Effector memory CD8-positive, alpha-beta T cell (primary cell): ENCODE results near the gene COL4A3.

ENCODE experiments used
- ATAC-seq: fragments of 150-1000 bp; cut with Tn5 transposase; replicated peaks from 2 replicates; pipeline ENCODE4 v1.10.0; 2021; ENCODE audit warnings: mild to moderate bottlenecking, moderate library complexity
- DNase-seq, 3 experiments: peaks; one replicate each; pipeline ENCODE4 v3.0.0; 2021
- H3K27ac Mint-ChIP-seq, 2 donors: one replicate each; pipeline ENCODE4 v1.8.0; 2022; ENCODE audit warnings: mild to moderate bottlenecking in 2 of 2, mixed read lengths in 2 of 2, moderate library complexity in 2 of 2
- H3K27me3 Mint-ChIP-seq, 2 donors: one replicate each; pipeline ENCODE4 v1.8.0; 2022; ENCODE audit warnings: mixed read lengths in 2 of 2
- H3K36me3 Mint-ChIP-seq: one replicate; pipeline ENCODE4 v1.8.0; 2022; ENCODE audit warnings: mild to moderate bottlenecking, moderate library complexity, mixed read lengths; ENCODE audit not compliant: insufficient read depth
- H3K4me1 Mint-ChIP-seq, 2 donors: one replicate each; pipeline ENCODE4 v1.8.0; 2022; ENCODE audit warnings: low read depth in 2 of 2, mixed read lengths in 2 of 2
- H3K4me3 Mint-ChIP-seq, 2 donors: one replicate each; pipeline ENCODE4 v1.8.0; 2022; ENCODE audit warnings: mild to moderate bottlenecking in 2 of 2, mixed read lengths in 2 of 2, moderate library complexity in 2 of 2
- H3K9me3 Mint-ChIP-seq, 2 donors: one replicate each; pipeline ENCODE4 v1.8.0; 2022; ENCODE audit warnings: mixed read lengths in 2 of 2

Gene COL4A3

DNA sequence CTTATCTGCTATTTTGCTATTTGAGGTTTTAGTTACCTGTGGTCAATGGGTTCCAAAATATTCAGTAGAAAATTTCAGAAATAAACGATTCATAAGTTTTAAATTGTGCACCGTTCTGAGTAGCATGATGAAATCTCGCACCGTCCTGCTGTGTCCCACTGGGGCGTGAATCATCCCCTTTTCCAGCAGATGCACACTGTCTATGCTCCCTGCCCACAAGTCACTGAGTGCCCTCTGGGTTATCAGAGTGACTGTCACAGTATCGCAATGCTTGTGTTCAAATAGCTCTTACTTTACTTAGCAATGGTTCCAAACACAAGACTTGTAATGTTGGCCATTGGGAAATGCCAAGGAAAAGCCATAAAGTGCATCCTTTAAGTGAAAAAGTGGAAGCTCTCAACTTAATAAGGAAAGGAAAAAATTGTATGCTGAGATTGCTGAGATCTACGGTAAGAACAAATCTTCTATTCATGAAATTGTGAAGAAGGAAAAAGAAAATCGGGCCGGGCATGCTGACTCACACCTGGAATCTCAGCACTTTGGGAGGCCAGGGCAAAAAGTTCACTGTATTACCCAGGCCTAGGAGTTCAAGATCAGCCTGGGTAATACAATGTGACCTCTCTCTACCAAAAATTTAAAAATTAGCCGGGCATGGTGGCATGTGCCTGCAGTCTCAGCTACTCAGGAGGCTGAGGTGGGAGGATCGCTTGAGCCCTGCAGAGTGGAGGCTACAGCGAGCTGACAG lies 13.3 kb downstream of the COL4A3 start:
- no peak for ATAC-seq

DNA sequence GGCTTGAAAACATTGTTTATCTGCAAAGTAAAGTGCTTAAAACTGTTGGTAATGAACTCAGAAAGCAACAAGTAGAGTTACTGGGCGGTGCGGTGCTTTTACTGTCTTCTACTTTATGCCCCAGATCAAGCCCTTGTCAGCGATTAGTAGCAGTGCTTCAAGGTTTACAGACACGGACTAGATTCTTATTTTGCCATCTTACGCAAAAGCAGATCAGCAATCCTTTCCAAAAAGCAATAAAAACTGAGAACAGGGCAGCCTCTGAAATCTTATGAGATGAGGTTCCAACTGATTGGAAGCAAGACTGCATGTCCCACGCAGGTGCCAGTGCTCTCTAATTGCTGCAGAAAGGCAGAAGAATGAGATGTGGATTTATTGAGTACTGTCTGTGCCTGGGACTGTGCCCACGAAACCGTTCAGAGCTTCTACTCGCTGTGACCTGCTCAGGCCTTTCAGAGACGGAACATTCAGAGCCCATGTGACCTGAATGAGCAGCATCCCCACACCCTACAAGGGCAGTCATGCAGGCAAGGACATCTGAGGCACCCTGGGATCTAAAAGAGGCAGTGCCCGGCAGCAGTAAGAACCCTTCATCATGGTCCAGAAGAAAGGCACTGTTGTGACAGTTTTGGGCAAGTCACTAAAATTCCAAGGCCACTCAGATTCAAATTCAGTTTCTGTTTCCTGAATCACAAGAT lies 15.7 kb downstream of the COL4A3 start:
- DNase-seq (no peak), ATAC-seq (no peak)
- Mint-ChIP-seq H3K36me3 (peaks cover 2% of the 10 kb centered on the region), H3K4me1 (no peaks in the 10 kb centered on the region), H3K27ac (no peak overlapping the region), H3K9me3 (no peaks in the 10 kb centered on the region), H3K4me3 (no peak overlapping the region), H3K27me3 (peaks cover 0 to under 1% of the 10 kb centered on the region in 2 donors)

More for the DNA sequence above, 13.3 kb downstream of the COL4A3 start:
- no peak for DNase-seq
- no peak overlapping the region for H3K27ac Mint-ChIP-seq
- no peaks in the 10 kb centered on the region for H3K9me3 Mint-ChIP-seq
- H3K4me3 Mint-ChIP-seq: no peak overlapping the region
- H3K27me3 Mint-ChIP-seq: peaks cover 0 to 9% of the 10 kb centered on the region in 2 donors
- no peaks in the 10 kb centered on the region for H3K4me1 Mint-ChIP-seq
- H3K36me3 Mint-ChIP-seq: no peaks in the 10 kb centered on the region

DNA sequence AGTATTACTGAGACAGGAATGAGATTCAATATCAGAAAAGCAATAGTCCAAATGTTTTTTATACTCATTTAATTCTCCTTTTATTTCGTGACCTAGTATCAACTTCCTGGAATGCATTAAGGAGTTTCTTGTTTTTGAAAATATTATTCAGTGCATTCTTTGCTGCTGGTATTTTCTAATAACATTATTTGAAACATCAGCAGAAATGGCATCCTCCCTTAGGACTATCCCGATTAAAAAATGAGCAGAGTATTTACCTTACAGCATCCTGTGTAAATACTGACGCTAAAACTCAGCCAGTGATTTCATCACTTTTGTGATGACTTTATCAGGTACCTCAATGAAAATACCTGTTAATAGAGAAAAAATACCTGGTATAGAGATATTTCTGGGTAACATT lies 16.3 kb downstream of the COL4A3 start:
- ATAC-seq (no peak), DNase-seq (no peak)
- H3K4me1 Mint-ChIP-seq: no peaks in the 10 kb centered on the region
- H3K4me3 Mint-ChIP-seq: no peak overlapping the region
- H3K27ac Mint-ChIP-seq: no peak overlapping the region
- peaks cover 1 to 2% of the 10 kb centered on the region in 2 donors for H3K27me3 Mint-ChIP-seq
- no peaks in the 10 kb centered on the region for H3K9me3 Mint-ChIP-seq
- peaks cover 2% of the 10 kb centered on the region for H3K36me3 Mint-ChIP-seq

- Mint-ChIP-seq H3K4me1 (no peaks in the 10 kb centered on the region), H3K36me3 (peaks cover 2% of the 10 kb centered on the region), H3K27me3 (peaks cover 15 to 18% of the 10 kb centered on the region in 2 donors), H3K9me3 (no peaks in the 10 kb centered on the region), H3K27ac (no peak overlapping the region), H3K4me3 (no peak overlapping the region)
- DNase-seq: no peak
- ATAC-seq: no peak
Observed at GRCh38 chr2:227182765-227183164, 18.3 kb downstream of the COL4A3 start.

DNA sequence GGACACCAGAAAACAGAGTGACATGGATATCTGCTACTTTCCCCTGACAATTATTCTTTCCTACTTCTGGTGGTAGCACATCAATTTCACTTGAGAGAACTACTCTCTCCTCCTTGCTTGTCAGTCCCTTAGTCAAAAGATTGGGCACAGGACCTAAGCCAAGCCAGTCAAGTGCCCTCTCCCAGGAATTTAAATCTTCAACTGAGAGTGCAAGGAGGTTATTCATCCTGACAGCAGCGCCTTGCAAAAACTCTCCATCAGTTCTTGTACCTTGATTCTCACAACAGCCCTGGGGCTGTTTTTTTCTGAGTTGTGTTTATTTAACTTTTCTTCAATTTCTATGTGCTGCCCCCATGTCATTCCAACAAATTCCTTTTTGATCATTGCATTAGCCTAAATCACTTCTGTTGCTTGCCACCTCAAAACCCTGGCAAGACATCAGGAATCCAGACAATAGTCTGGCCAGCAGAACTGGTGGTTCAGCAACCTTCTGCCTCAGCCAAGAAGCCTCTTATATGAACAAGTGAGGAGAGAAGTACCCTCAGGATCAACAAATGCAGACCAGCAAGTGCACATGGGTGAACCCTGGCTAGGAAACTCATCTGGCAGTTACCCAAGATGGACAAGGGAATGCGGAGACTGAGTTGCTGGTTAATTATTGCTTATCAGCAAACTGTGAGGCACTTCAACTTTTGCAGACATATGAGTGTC lies 19.4 kb downstream of the COL4A3 start:
- no peak for ATAC-seq
- Mint-ChIP-seq H3K4me1 (no peaks in the 10 kb centered on the region), H3K27me3 (peaks cover 20 to 22% of the 10 kb centered on the region in 2 donors)

DNA sequence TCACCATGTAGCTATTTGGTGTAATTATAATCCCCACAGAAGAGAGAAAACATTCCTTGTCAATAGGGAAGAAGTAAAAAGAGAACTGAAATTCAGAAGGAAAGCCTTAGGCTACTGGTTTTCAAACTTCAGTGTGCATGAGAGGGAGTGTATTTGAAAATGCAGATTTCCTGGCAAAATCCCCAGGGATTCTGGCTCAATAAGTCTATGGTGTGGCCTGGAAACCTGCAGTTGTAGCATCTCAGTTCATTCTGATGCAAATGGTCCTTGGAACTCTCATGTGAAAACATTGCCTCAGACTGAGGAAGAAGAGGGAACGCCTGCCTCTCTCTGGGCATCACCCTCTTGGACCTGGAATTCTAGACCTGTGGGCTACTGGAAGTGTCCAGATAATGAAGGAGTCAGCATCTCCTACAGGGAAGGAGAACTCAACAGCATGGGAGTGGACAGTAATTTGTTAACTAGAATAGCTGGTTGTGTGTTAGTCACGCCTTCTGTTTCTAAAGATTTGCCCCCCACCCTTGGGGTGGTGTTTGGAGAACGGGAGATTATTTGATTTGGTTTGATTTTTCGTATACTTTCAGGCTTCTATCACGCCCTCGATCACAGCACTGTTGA lies 21.3 kb downstream of the COL4A3 start:
- DNase-seq (no peak), ATAC-seq (no peak)
- Mint-ChIP-seq H3K9me3 (no peaks in the 10 kb centered on the region), H3K4me1 (no peaks in the 10 kb centered on the region), H3K36me3 (peaks cover 2% of the 10 kb centered on the region), H3K4me3 (no peak overlapping the region), H3K27me3 (peaks cover 27 to 33% of the 10 kb centered on the region in 2 donors), H3K27ac (no peak overlapping the region)

More for the DNA sequence above, 19.4 kb downstream of the COL4A3 start:
- no peak overlapping the region for H3K27ac Mint-ChIP-seq
- no peak for DNase-seq
- peaks cover 2% of the 10 kb centered on the region for H3K36me3 Mint-ChIP-seq
- H3K9me3 Mint-ChIP-seq: no peaks in the 10 kb centered on the region
- no peak overlapping the region for H3K4me3 Mint-ChIP-seq

DNA sequence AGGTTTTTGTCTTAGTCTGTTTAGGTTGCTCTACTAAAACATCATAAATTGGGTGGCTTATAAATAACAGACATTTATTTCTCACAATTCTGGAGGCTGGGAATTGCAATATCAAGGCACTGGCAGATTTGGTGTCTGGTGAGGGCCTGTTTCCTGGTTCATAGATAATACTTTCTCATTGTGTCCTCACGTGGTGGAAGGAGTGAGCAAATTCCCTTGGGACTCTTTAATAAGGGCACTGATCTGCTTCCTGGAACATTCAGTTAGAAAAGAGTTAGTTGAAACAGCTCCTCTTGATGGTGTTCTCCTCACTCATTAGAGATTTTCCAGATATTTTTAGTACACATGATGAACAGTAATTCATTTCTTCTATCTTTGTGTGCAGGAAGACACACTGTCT lies 22.3 kb downstream of the COL4A3 start:
- Mint-ChIP-seq H3K9me3 (no peaks in the 10 kb centered on the region), H3K36me3 (peaks cover 2% of the 10 kb centered on the region), H3K4me1 (no peaks in the 10 kb centered on the region), H3K27ac (no peak overlapping the region), H3K27me3 (peaks cover 27 to 38% of the 10 kb centered on the region in 2 donors), H3K4me3 (no peak overlapping the region)
- no peak for DNase-seq
- no peak for ATAC-seq

GRCh38 chr2:227188292-227188691 lies 23.9 kb downstream of the COL4A3 start:
- H3K36me3 Mint-ChIP-seq: peaks cover 2% of the 10 kb centered on the region
- H3K4me1 Mint-ChIP-seq: no peaks in the 10 kb centered on the region
- no peak for ATAC-seq
- peaks cover 37 to 46% of the 10 kb centered on the region in 2 donors for H3K27me3 Mint-ChIP-seq
- no peaks in the 10 kb centered on the region for H3K9me3 Mint-ChIP-seq
- no peak for DNase-seq
- no peak overlapping the region for H3K27ac Mint-ChIP-seq
- H3K4me3 Mint-ChIP-seq: no peak overlapping the region

- DNase-seq: no peak
- no peaks in the 10 kb centered on the region for H3K4me1 Mint-ChIP-seq
- peaks cover 38 to 39% of the 10 kb centered on the region in 2 donors for H3K27me3 Mint-ChIP-seq
- H3K27ac Mint-ChIP-seq: no peak overlapping the region
- ATAC-seq: no peak
- H3K36me3 Mint-ChIP-seq: no peaks in the 10 kb centered on the region
- H3K9me3 Mint-ChIP-seq: no peaks in the 10 kb centered on the region
- H3K4me3 Mint-ChIP-seq: no peak overlapping the region
Observed at GRCh38 chr2:227191367-227191766, 26.9 kb downstream of the COL4A3 start.

- ATAC-seq (no peak), DNase-seq (no peak)
- Mint-ChIP-seq H3K36me3 (no peaks in the 10 kb centered on the region), H3K4me1 (no peaks in the 10 kb centered on the region), H3K27ac (no peak overlapping the region), H3K4me3 (no peak overlapping the region), H3K9me3 (no peaks in the 10 kb centered on the region), H3K27me3 (peaks cover 29 to 32% of the 10 kb centered on the region in 2 donors)
Observed at GRCh38 chr2:227192491-227192890, 28.1 kb downstream of the COL4A3 start.

GRCh38 chr2:227194219-227194618 lies 29.8 kb downstream of the COL4A3 start:
- DNase-seq (no peak), ATAC-seq (no peak)
- Mint-ChIP-seq H3K4me1 (peaks cover 0 to 5% of the 10 kb centered on the region in 2 donors), H3K27me3 (peaks cover 22 to 27% of the 10 kb centered on the region in 2 donors), H3K9me3 (no peaks in the 10 kb centered on the region), H3K4me3 (no peak overlapping the region), H3K36me3 (no peaks in the 10 kb centered on the region), H3K27ac (no peak overlapping the region)

DNA sequence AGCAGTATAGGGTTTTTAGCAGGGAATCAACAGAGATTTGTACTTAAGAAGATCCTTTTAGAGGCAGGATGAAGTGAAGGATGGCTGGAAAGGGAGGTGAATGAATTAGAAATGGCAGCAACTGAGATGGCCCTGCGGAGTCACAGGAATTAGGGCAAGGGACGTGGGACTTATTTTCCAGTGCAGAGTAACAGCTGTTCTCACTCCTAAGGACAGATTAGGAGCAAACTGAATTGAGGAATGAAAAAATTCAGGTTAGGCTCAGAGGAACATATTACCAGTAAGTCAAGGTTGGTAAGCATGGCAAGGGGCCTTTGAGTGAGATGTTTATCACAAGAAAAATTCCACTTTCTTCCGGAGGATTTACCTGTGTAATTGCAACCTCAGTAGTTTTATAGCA lies 34.4 kb downstream of the COL4A3 start:
- DNase-seq (no peak), ATAC-seq (no peak)
- peaks cover 0 to 5% of the 10 kb centered on the region in 2 donors for H3K4me1 Mint-ChIP-seq
- H3K27ac Mint-ChIP-seq: no peak overlapping the region
- no peaks in the 10 kb centered on the region for H3K9me3 Mint-ChIP-seq
- no peak overlapping the region for H3K4me3 Mint-ChIP-seq
- no peaks in the 10 kb centered on the region for H3K36me3 Mint-ChIP-seq
- H3K27me3 Mint-ChIP-seq: peaks cover 6 to 10% of the 10 kb centered on the region in 2 donors

GRCh38 chr2:227201771-227202170 lies 37.3 kb downstream of the COL4A3 start:
- Mint-ChIP-seq H3K4me1 (peaks cover 0 to 5% of the 10 kb centered on the region in 2 donors), H3K4me3 (no peak overlapping the region), H3K9me3 (no peaks in the 10 kb centered on the region), H3K36me3 (no peaks in the 10 kb centered on the region), H3K27ac (no peak overlapping the region), H3K27me3 (peaks cover 14 to 17% of the 10 kb centered on the region in 2 donors)
- DNase-seq: no peak
- no peak for ATAC-seq
